ENCODE results near the gene C1orf21.

GRCh38 chr1:184629266-184629665 is 242.4 kb downstream of the C1orf21 start:
- TF ChIP-seq POLR2A (IDR thresholded peaks at IDR 0.05; ENCODE audit: low read depth, low read length): no peak
- no peak for TF ChIP-seq TAF1 (IDR thresholded peaks at IDR 0.05; ENCODE audit: borderline replicate concordance, low read depth, low read length)
- TF ChIP-seq POLR2AphosphoS5 (IDR thresholded peaks at IDR 0.05; ENCODE audit: low read depth, low read length): no peak
